Measurements from ENCODE around the gene URGCP. TPM values are rescaled to one million over a fixed set of nuclear protein-coding genes. Genes with fewer than 3 reads are reported as not detected.
A peak's percentile ranks its signal among the peaks of the same experiment; 100 is the strongest.

The URGCP gene
- total RNA-seq, 1 experiment from 2014 or later: 30.7 TPM

GRCh38 chr7:43869867-43870240 is 36.5 kb downstream of the URGCP start:
- Histone ChIP-seq H2BK15ac (ENCODE audit: low read depth, low read length) (no peak overlapping the region), H3K56ac (ENCODE audit: insufficient read length, low read depth, low read length) (no peak overlapping the region), H4K20me1 (ENCODE audit: control insufficient read depth, insufficient read depth, insufficient read length) (no peaks in the 10 kb centered on the region), H2BK5ac (ENCODE audit: insufficient read length, low read length) (no peak overlapping the region), H3K27me3 (ENCODE audit: insufficient read depth, low read length) (0 out of 2 replicates have a peak, but pooled peaks cover 2% of the 10 kb centered on the region), H3K14ac (ENCODE audit: insufficient read depth, low read length) (no peak overlapping the region), H4K8ac (replicated peaks; ENCODE audit: insufficient read length, low read depth, low read length) (no peak overlapping the region), H3K79me1 (ENCODE audit: insufficient read depth, low read depth, low read length, poor library complexity, severe bottlenecking) (no peaks in the 10 kb centered on the region), H3K23ac (ENCODE audit: insufficient read length, low read depth, low read length) (no peak overlapping the region), H2BK20ac (ENCODE audit: low read depth, low read length, poor library complexity, severe bottlenecking) (no peak overlapping the region), H2AK5ac (ENCODE audit: insufficient read length, low read length) (no peak overlapping the region), H2BK120ac (ENCODE audit: low read depth, low read length, poor library complexity, severe bottlenecking) (no peak overlapping the region), H4K5ac (ENCODE audit: insufficient read length, low read depth, low read length) (no peak overlapping the region), H3K9me3 (ENCODE audit: control insufficient read depth, low read depth, low read length) (no peaks in the 10 kb centered on the region), H2BK12ac (ENCODE audit: insufficient read length, low read depth, low read length) (no peak overlapping the region), H3K4ac (ENCODE audit: low read depth, low read length) (no peak overlapping the region), H3K27ac (ENCODE audit: insufficient read length, low read depth, low read length) (no peak overlapping the region), H3K23me2 (ENCODE audit: insufficient read length, low read depth, low read length, poor library complexity, severe bottlenecking) (peaks cover 6% of the 10 kb centered on the region), H3K4me2 (ENCODE audit: insufficient read depth, insufficient read length, low read length) (peak overlapping the region; percentile 29), H2AFZ (ENCODE audit: low read length) (no peak overlapping the region), H3K9ac (ENCODE audit: extremely low read depth, insufficient read length, low read length) (peak overlapping the region; percentile 63), H3T11ph (ENCODE audit: low read length) (no peak overlapping the region), H3K18ac (ENCODE audit: insufficient read length, low read depth, low read length) (peak overlapping the region; percentile 23), H3K4me1 (ENCODE audit: insufficient read depth, low read length) (peaks cover 3% of the 10 kb centered on the region; the same call in 1 of the 2 replicates), H3K79me2 (ENCODE audit: insufficient read depth, low read length) (no peaks in the 10 kb centered on the region), H4K91ac (ENCODE audit: insufficient read length, low read depth, low read length) (no peak overlapping the region)
- Mint-ChIP-seq H3K27ac (peak overlapping the region; percentile 56 to 91 (median 77); a peak in 3 of 7 replicates), H3K4me3 (peak overlapping the region; percentile 91 to 92), H3K4me1 (peaks cover 36 to 41% of the 10 kb centered on the region in 2 experiments), H3K9me3 (no peaks in the 10 kb centered on the region; a peak in 1 of 5 replicates), H3K36me3 (ENCODE audit: insufficient read depth in 1 of 3, low read depth in 3 of 3) (peaks cover 19 to 23% (median 23%) of the 10 kb centered on the region in 3 experiments), H3K27me3 (ENCODE audit: low read depth) (peaks cover 5% of the 10 kb centered on the region; the same call in 1 of the 2 replicates)
- WGBS (ENCODE audit: extremely low coverage, insufficient read length, low lambda C conversion rate): no CpG with 5 or more reads among the region's 13 CpGs
- DNase-seq: no peak
- no peak for TF ChIP-seq CTCF (conservative IDR thresholded peaks at IDR 0.05)

All from H9 (cell line).